HG03558 (cell line): ENCODE data around the gene OPN1SW.

ENCODE experiments used
- ATAC-seq: cut with Tn5 transposase; IDR thresholded peaks from one replicate; pipeline ENCODE4 v1.9.1; 2021; ENCODE audit warnings: moderate number of reproducible peaks; ENCODE audit not compliant: unreplicated experiment; ENCODE audit errors: extremely low read depth

The OPN1SW gene, protein sequence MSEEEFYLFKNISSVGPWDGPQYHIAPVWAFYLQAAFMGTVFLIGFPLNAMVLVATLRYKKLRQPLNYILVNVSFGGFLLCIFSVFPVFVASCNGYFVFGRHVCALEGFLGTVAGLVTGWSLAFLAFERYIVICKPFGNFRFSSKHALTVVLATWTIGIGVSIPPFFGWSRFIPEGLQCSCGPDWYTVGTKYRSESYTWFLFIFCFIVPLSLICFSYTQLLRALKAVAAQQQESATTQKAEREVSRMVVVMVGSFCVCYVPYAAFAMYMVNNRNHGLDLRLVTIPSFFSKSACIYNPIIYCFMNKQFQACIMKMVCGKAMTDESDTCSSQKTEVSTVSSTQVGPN

GRCh38 chr7:128775744-128776474, at the start of gene OPN1SW:
OPN1SW (minus strand) TSS chr7:128775794; CDS start chr7:128775781, 13 bp downstream.
- no peak for ATAC-seq

GRCh38 chr7:128821724-128822123, 46.1 kb upstream of the OPN1SW start:
- no peak for ATAC-seq

DNA sequence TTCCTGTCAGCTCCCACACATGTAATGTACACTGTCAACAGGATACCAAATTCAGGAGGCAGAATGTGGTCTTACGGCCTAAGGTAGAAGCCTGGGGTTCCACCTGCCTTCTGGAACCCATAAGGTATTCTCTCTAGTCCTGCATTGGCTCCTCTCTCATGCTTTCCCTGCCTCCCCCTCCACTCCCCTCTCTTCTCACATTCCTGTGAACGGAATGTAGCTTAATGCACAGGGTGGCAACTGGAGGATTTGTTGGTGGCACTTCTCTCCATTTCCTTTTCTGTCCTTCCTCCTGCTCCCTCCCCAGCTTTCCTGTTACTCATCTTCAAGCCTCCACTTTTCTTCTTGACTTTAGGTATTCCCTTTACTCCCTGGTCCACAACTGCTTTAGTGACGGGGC, 43.1 kb upstream of the OPN1SW start:
- ATAC-seq = no peak

- no peak for ATAC-seq
Measured at GRCh38 chr7:128815289-128815942, 39.8 kb upstream of the OPN1SW start.

- ATAC-seq = no peak
Measured at GRCh38 chr7:128814499-128814898, 38.9 kb upstream of the OPN1SW start.

- no peak for ATAC-seq
Measured at GRCh38 chr7:128812514-128813168, 37.0 kb upstream of the OPN1SW start.

GRCh38 chr7:128811631-128812430, 36.2 kb upstream of the OPN1SW start:
- no peak for ATAC-seq

DNA sequence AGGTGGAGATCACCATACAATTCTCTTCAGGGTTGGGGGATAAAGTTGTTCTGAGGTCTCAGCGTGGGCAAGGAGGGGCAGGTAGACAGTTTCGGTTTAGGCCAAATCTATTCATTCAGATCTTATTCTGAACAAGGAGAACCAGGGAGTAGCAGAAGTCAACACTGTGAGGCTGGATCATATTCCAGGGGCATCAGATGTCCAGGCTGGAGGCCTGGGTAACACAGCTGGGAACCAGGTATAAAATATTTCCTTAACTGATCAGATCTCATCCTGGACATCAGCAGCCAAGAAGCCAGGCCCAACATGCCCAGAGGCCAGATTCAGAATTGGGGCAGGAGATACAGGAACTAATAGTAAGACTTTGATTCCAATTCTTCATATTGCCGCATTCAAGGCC, 35.4 kb upstream of the OPN1SW start:
- no peak for ATAC-seq

DNA sequence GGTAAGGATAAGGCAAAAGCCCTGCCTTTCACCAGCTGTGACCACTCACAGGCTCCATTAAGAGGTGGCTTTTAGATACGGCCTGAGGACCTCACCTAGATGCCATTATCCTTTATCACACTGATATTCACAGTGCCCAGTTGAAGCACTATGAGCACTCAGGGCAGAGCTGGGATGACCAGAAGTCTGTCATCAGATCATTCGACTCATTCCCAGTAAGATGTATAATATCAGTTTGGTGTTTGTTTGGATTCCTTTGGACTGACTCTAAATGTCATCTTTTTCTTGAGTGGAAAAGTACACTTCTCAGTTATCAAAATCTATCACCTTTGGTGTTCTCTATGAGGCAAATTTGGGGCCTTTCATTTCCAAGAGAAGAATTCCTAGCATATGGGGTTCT, 34.9 kb upstream of the OPN1SW start:
- no peak for ATAC-seq

- ATAC-seq = no peak
Measured at GRCh38 chr7:128809363-128809762, 33.8 kb upstream of the OPN1SW start.

- ATAC-seq = no peak
Measured at GRCh38 chr7:128807191-128807590, 31.6 kb upstream of the OPN1SW start.

DNA sequence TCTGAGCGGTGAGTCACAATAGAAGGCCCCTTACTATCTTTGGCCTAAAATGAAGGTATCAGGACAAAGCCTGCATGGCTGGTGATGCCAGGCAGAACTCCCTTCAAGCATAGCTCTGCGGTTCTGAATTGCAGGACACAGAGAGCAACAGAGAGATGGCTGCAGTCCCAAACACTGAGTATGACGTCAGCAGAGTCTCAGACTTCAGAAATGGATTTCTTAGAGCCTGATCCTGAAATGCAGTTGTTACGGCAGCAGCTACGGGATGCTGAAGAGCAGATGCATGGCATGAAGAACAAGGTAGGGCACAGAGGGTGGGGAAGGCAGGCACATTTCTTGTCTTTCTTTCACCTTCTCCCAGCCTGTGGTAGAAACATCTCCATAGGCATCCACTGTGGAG, 29.6 kb upstream of the OPN1SW start:
- no peak for ATAC-seq

GRCh38 chr7:128804484-128804883, 28.9 kb upstream of the OPN1SW start:
- ATAC-seq = no peak

DNA sequence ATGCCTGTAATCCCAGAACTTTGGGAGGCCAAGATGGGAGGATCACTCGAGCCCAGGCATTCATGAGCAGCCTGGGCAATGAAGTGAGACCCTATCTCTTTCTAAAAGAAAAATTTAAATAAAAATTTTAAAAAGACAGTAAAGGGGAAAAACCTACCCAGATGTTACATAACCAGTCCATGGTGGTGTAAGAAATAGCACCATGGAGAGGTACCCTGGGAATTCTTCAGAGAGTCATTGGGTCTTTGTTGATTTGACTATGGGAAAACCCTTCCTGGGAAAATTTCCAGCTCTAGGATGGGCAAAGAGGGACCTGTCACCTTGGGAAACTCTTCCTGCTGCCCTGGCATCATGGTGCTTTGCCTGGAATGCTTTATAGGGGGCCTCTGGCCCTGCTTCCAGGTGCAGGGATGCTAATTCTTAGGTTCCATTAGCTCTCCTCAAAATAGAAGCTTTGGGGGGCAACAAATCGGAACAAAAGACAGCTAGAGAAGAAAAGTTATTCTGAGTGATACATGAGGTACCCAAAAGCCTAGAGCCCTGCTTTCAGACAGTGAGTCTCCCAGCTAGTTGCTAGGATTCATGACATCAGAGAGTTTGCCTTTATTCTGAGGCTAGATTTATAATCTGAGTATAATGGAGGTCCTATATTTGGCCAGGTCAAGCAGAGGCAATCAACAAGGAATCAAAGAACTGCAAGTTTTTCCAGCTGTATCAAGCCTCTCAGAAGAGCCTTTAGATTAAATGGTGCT, 26.2 kb upstream of the OPN1SW start:
- ATAC-seq = no peak

- no peak for ATAC-seq
Measured at GRCh38 chr7:128801003-128801402, 25.4 kb upstream of the OPN1SW start.

DNA sequence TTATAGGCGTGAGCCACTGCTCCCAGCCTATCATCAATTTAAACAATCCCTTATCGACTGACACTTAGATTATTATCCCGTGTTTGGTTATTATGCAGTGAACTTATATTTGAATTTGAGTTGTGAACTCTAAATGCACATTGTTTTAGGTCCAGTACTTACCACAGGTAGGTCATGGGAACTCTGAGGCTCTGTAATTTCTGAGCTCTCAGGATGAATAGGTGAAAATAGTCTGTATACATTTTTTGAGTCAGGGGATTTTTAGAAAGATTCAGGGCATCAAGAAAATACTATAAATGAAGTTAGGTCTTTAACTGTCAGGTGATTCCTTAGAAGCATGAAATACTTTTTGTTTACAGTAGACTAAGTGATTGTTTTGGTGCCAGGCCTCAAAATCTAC, 25.0 kb upstream of the OPN1SW start:
- no peak for ATAC-seq

DNA sequence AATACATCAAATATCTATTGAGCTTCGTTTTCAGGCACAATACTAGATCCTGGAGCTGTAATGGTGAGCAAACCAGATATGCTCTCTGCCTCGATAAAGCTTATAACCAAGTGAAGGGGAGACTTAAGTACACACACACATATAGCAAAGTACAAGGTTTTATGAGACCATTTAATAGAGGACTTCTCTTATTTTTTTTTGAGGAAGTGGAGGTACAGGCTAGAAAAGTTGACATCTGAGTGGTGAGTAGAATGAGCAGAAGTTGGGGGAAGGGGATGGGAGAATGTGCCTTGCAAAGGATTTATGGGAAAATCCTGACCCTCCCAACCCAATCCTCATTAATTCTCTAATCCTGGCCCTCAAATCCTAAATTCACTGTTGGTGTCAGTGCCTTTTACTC, 23.9 kb upstream of the OPN1SW start:
- no peak for ATAC-seq

DNA sequence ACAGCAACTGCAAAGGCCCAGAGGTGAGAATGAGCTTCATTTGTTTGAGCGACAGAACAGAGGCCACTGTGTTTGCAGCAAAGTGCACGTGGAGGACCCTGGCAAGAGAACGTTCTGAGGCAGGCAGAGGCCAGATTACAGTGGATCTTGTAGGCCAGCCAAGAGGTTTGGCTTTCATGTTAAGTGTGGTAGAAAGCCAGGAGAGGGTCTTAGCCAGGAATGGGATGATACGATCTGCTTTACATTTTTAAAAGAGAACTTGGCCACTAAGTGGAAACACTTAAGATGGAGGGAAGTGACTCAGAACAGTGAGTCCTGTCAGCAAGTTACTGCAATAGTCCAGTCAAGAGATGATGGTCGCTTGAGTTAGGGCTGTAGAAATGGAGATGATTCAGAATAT, 20.7 kb upstream of the OPN1SW start:
- no peak for ATAC-seq

- ATAC-seq = no peak
Measured at GRCh38 chr7:128795129-128795528, 19.5 kb upstream of the OPN1SW start.
